ENCODE data around the gene SMKR1.

- no peak for TF ChIP-seq CTCF (IDR thresholded peaks at IDR 0.05)
- TF ChIP-seq EZH2 (IDR thresholded peaks at IDR 0.05): no peak
Observed at GRCh38 chr7:129453510-129454248, 48.7 kb upstream of the SMKR1 start.
